K562 (cell line): Measurements from ENCODE around the gene PPT2. TPM values are rescaled to one million over a fixed set of nuclear protein-coding genes. Genes with fewer than 3 reads are reported as not detected.

ENCODE experiments used
- MYC ChIP-seq, 2 experiments: fragments of 250-450 bp in 1 of 2; sonication (Bioruptor Pico) in 1 of 2; IDR thresholded peaks; 2 replicates each; pipeline versions ENCODE4 v1.5.1 to v1.6.1; 2012 to 2021; ENCODE audit warnings: low read depth in 2 of 2, borderline replicate concordance in 1 of 2, improper control_type of control experiment in 1 of 2, low read length in 1 of 2, mild to moderate bottlenecking in 1 of 2, moderate library complexity in 1 of 2
- NCOA1 ChIP-seq: fragments of 450-650 bp; IDR thresholded peaks from 2 replicates; pipeline ENCODE4 v1.6.1; 2016; ENCODE audit warnings: low read depth
- NFE2L1 ChIP-seq: fragments of 450-650 bp; IDR thresholded peaks from 2 replicates; pipeline ENCODE4 v1.6.1; 2016; ENCODE audit warnings: missing genetic modification characterization, low read depth, mild to moderate bottlenecking, missing compliant biosample characterization, moderate library complexity, borderline replicate concordance
- ZBTB26 ChIP-seq: fragments of 450-650 bp; formaldehyde crosslinking; IDR thresholded peaks from 2 replicates; pipeline ENCODE4 v1.4.0; 2022; ENCODE audit warnings: missing genetic modification characterization
- ZBTB40 ChIP-seq, 2 experiments: fragments of 450-650 bp in 1 of 2; sonication (generic) in 1 of 2; formaldehyde crosslinking in 1 of 2; IDR thresholded peaks; 2 replicates each; pipeline versions ENCODE4 v1.7.1 to v1.9.0; 2016 to 2022; ENCODE audit warnings: inconsistent platforms in 1 of 2, mild to moderate bottlenecking in 1 of 2, missing genetic modification reagents in 1 of 2
- ZBTB9 ChIP-seq: fragments of 450-650 bp; formaldehyde crosslinking; IDR thresholded peaks from 2 replicates; pipeline ENCODE4 v1.4.0; 2020; ENCODE audit warnings: mild to moderate bottlenecking, moderate library complexity
- polyA plus RNA-seq, 8 experiments: library from polyadenylated mRNA; depleted of rRNA in 4 of 8; stranded (reverse) in 5 of 8; unstranded in 3 of 8; fragments of >200 nt; fragmentation: Nextera tagmentation in 2 of 8; fragmentation: Illumina TruSeq in 1 of 8; extraction: Ambion mirVana in 2 of 8; extraction: Trizol in 1 of 8; gene quantifications; 2 replicates each; pipeline versions ENCODE4 v1.2.1 to v1.2.3, GENCODE V29; 2011 to 2014; ENCODE audit warnings: inconsistent platforms in 1 of 8, missing spikeins in 1 of 8
- total RNA-seq, 7 experiments: library from RNA; depleted of rRNA in 6 of 7; stranded (reverse); fragments of >200 nt in 6 of 7; fragmentation: Illumina TruSeq in 2 of 7; extraction: Trizol in 2 of 7; gene quantifications; 2 replicates each; pipeline versions ENCODE4 v1.2.1 to v1.2.3, GENCODE V29; 2011 to 2021; ENCODE audit warnings: low replicate concordance in 1 of 7
- TF ChIP-seq, protein P1 (sequence below): sonication (generic); formaldehyde crosslinking; IDR thresholded peaks from 2 replicates; pipeline ENCODE4 v1.8.0; 2022; ENCODE audit warnings: mild to moderate bottlenecking, missing genetic modification reagents
- TF ChIP-seq, protein P2 (sequence below): fragments of 450-650 bp; formaldehyde crosslinking; IDR thresholded peaks from 2 replicates; pipeline ENCODE4 v1.4.0; 2020; ENCODE audit warnings: mild to moderate bottlenecking, mixed read lengths

The PPT2 gene
- total and polyA plus RNA-seq, 9 of the 15 experiments (the other 6 are each of a cell fraction or from before 2014, with no cell fraction given), result 27.4 to 98.8 (median 69.9) TPM

GRCh38 chr6:32189069-32189741 is 35.3 kb downstream of the PPT2 start (continued):
- no peak for TF ChIP-seq NCOA1
- TF ChIP-seq ZBTB26 (CRISPR knock-in tag), result peak; percentile 83
- TF ChIP-seq, protein P1, sequence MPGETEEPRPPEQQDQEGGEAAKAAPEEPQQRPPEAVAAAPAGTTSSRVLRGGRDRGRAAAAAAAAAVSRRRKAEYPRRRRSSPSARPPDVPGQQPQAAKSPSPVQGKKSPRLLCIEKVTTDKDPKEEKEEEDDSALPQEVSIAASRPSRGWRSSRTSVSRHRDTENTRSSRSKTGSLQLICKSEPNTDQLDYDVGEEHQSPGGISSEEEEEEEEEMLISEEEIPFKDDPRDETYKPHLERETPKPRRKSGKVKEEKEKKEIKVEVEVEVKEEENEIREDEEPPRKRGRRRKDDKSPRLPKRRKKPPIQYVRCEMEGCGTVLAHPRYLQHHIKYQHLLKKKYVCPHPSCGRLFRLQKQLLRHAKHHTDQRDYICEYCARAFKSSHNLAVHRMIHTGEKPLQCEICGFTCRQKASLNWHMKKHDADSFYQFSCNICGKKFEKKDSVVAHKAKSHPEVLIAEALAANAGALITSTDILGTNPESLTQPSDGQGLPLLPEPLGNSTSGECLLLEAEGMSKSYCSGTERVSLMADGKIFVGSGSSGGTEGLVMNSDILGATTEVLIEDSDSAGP (CRISPR knock-in tag), result no peak
- TF ChIP-seq MYC (IDR thresholded peaks at IDR 0.05; ENCODE audit: low read depth, low read length), result no peak
- TF ChIP-seq MYC (CRISPR knock-in tag; IDR thresholded peaks at IDR 0.05; ENCODE audit: borderline replicate concordance, low read depth), result 0 out of 2 replicates have a peak, but pooled peaks have one; percentile 30
- peak; percentile 54 for TF ChIP-seq ZBTB40 (IDR thresholded peaks at IDR 0.05)
- TF ChIP-seq ZBTB40 (CRISPR knock-in tag; IDR thresholded peaks at IDR 0.05), result no peak
- no peak for TF ChIP-seq NFE2L1 (tag)
- 0 out of 2 replicates have a peak, but pooled peaks have one; percentile 14 for TF ChIP-seq ZBTB9 (CRISPR knock-in tag)
- TF ChIP-seq, protein P2, sequence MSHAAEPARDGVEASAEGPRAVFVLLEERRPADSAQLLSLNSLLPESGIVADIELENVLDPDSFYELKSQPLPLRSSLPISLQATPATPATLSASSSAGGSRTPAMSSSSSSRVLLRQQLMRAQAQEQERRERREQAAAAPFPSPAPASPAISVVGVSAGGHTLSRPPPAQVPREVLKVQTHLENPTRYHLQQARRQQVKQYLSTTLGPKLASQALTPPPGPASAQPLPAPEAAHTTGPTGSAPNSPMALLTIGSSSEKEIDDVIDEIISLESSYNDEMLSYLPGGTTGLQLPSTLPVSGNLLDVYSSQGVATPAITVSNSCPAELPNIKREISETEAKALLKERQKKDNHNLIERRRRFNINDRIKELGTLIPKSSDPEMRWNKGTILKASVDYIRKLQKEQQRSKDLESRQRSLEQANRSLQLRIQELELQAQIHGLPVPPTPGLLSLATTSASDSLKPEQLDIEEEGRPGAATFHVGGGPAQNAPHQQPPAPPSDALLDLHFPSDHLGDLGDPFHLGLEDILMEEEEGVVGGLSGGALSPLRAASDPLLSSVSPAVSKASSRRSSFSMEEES (CRISPR knock-in tag), result no peak
